ENCODE results near the gene HOMER2.
"Not testable (repeated sequence)": the region's sequence is repeated elsewhere in the genome, so short reads cannot be mapped to it uniquely, and the experiment has no call there.

The HOMER2 gene

GRCh38 chr15:82831894-82832600 is 120.5 kb downstream of the HOMER2 start:
- DNase-seq (ENCODE audit: low read depth): no peak

- DNase-seq (ENCODE audit: low read depth): no peak
Observed at GRCh38 chr15:82830427-82831173, 121.9 kb downstream of the HOMER2 start.

GRCh38 chr15:82829234-82829633 is 123.3 kb downstream of the HOMER2 start:
- no peak for DNase-seq (ENCODE audit: low read depth)

GRCh38 chr15:82828075-82828474 is 124.4 kb downstream of the HOMER2 start:
- no peak for DNase-seq (ENCODE audit: low read depth)

- no peak for DNase-seq (ENCODE audit: low read depth)
Observed at GRCh38 chr15:82823049-82823448, 129.5 kb downstream of the HOMER2 start.

GRCh38 chr15:82821851-82822250 is 130.7 kb downstream of the HOMER2 start:
- DNase-seq (ENCODE audit: low read depth): not testable (repeated sequence)

GRCh38 chr15:82821396-82821795 is 131.1 kb downstream of the HOMER2 start:
- DNase-seq (ENCODE audit: low read depth): not testable (repeated sequence)

GRCh38 chr15:82820128-82820527 is 132.4 kb downstream of the HOMER2 start:
- DNase-seq (ENCODE audit: low read depth): no peak

- no peak for DNase-seq (ENCODE audit: low read depth)
Observed at GRCh38 chr15:82812994-82813393, 139.5 kb downstream of the HOMER2 start.

GRCh38 chr15:82810890-82811426 is 141.6 kb downstream of the HOMER2 start:
- DNase-seq (ENCODE audit: low read depth): no peak

- DNase-seq (ENCODE audit: low read depth): peak; percentile 2
Observed at GRCh38 chr15:82810061-82810889, 142.2 kb downstream of the HOMER2 start.

GRCh38 chr15:82809308-82810060 is 143.0 kb downstream of the HOMER2 start, which contains the start of gene WHAMM:
TSS of gene WHAMM (plus strand) at chr15:82809628. CDS start at chr15:82809727, 99 bp downstream.
- peak; percentile 67 for DNase-seq (ENCODE audit: low read depth)

- DNase-seq (ENCODE audit: low read depth): no peak
Observed at GRCh38 chr15:82808634-82809041, 143.9 kb downstream of the HOMER2 start.

GRCh38 chr15:82807920-82808633 is 144.4 kb downstream of the HOMER2 start:
- DNase-seq (ENCODE audit: low read depth): no peak

- no peak for DNase-seq (ENCODE audit: low read depth)
Observed at GRCh38 chr15:82805994-82806406, 146.5 kb downstream of the HOMER2 start, which contains the start of gene FSD2. TSS of gene FSD2 (minus strand) at chr15:82806069. CDS start at chr15:82787390, 18,679 bp downstream.

- no peak for DNase-seq (ENCODE audit: low read depth)
Observed at GRCh38 chr15:82804575-82804949, 148.0 kb downstream of the HOMER2 start.

GRCh38 chr15:82803793-82804574 is 148.5 kb downstream of the HOMER2 start:
- no peak for DNase-seq (ENCODE audit: low read depth)

- no peak for DNase-seq (ENCODE audit: low read depth)
Observed at GRCh38 chr15:82802497-82802896, 150.0 kb downstream of the HOMER2 start.

GRCh38 chr15:82799183-82799841 is 153.2 kb downstream of the HOMER2 start:
- no peak for DNase-seq (ENCODE audit: low read depth)
